Measurements from ENCODE around the gene CDT1.

Gene CDT1

DNA sequence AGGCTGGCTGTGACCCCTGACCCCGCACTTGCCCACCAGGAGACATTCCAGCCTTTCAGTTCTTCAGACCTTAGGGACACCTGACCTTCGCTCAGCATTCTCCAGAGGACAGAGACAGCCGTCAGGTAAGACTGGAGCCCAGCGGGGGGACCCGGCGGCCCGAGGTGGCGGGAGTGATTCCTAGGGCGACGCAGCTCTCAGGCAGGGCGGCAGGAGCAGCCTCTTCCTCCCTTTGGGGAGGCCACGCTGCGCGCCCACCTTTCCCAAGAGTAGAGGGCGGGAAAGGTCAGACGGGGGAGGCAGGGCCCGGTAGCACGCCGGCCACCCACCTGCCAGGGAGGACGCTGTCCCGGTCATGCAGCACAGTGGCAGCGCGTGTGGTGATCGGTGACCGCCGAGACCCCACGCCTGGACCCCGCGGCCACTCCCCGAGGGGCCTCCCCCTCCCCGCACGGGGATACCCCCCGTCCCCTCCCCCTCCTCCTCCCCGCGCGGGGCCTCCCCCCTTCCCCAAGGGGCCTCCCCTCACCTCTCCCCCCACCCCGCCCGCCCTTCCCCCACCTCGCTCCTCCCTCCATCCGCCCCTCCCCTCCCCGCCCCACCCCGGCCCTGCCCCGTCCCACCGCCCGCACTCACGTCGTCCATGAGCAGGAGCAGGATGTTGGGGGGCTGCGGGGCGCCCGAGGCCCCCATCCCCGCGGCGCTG, 52.7 kb downstream of the CDT1 start:
- DNase-seq (ENCODE audit: low read depth), result no peak

DNA sequence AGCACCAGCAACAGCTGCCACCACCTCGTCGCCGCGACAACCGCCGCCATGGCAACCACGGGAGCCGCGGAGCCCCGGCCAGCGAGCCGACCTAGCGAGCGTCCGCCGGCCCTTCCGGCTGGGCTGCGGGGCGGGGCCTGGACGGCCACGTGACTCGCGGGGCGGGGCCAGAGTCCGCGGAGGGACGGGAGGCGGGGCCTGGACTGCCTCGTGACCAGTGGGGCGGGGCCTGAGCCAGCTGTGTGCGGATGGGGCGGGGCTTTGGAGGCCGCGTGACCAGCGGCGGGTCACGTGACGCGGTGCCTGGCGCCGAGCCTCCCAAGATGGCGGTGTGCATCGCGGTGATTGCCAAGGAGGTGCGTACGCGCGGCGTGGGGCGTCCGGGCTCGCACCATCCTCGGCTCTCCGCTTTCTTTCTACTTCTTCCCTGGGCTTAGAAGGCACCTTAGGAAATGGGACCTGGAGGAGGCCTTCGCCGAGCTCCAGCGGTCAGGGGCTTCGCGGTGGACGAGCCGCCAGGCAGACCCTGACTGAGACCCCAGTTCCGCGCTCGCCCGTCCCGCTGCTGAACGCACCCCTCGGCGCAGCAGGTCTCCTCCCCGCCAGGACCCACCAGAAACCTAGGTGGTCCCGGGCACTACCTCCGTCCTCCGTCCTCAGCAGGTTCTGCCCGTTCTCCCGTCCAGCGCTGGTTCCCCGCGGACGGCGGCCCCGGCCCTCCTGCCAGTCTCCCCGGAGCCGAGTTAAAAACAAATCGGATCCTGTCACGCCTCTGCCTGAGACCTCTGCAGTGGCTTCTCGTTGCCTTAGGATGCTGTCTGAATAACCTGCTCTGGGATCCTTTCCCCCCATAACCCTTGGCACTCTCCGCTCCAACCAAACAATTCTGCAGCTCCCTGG, 53.5 kb downstream of the CDT1 start, which contains the start of the genes GALNS and TRAPPC2L:
Gene GALNS (minus strand): TSS at position 120 of the 900 bp plus-strand sequence. CDS start 70 bp downstream, at position 50.
Gene TRAPPC2L (plus strand): TSS at position 300 of the 900 bp plus-strand sequence. CDS start 24 bp downstream, at position 324.
- DNase-seq (ENCODE audit: low read depth), result peak; percentile 85

- DNase-seq (ENCODE audit: low read depth), result peak; percentile 77
These were observed 54.2 kb downstream of the CDT1 start for GRCh38 chr16:88857728-88858339.

Data from amniotic epithelial cell (primary cell).